NT2/D1 (cell line): ENCODE measurements around the gene ECI1.

ENCODE experiments used
- SUZ12 ChIP-seq: IDR thresholded peaks from 2 replicates; pipeline ENCODE4 v1.6.1; 2011; ENCODE audit not compliant: insufficient read length, insufficient read depth; ENCODE audit errors: extremely low read depth
- YY1 ChIP-seq: IDR thresholded peaks from 2 replicates; pipeline ENCODE4 v1.6.1; 2011; ENCODE audit not compliant: insufficient read length, insufficient read depth

- no peak for TF ChIP-seq SUZ12
- TF ChIP-seq YY1: no peak
Observed at GRCh38 chr16:2210386-2211365, 40.7 kb downstream of the ECI1 start, which contains the start of gene BRICD5.
